ENCODE data around the gene EXOC3L1.

Gene EXOC3L1

GRCh38 chr16:67167588-67167987, 22.3 kb downstream of the EXOC3L1 start:
- no peak for TF ChIP-seq CTCF (conservative IDR thresholded peaks at IDR 0.05; ENCODE audit: low read depth, low read length)
- DNase-seq (ENCODE audit: low read depth), result no peak
- H3K4me3 ChIP-seq (ENCODE audit: low read length), result no peak overlapping the region

GRCh38 chr16:67166598-67167168, 23.3 kb downstream of the EXOC3L1 start:
- no peak for DNase-seq (ENCODE audit: low read depth)
- no peak for TF ChIP-seq CTCF (conservative IDR thresholded peaks at IDR 0.05; ENCODE audit: low read depth, low read length)

GRCh38 chr16:67166110-67166547, 23.8 kb downstream of the EXOC3L1 start:
- H3K4me3 ChIP-seq (ENCODE audit: low read length), result no peak overlapping the region
- no peak for TF ChIP-seq CTCF (conservative IDR thresholded peaks at IDR 0.05; ENCODE audit: low read depth, low read length)
- no peak for DNase-seq (ENCODE audit: low read depth)

More at GRCh38 chr16:67166598-67167168, 23.3 kb downstream of the EXOC3L1 start:
- no peak overlapping the region for H3K4me3 ChIP-seq (ENCODE audit: low read length)

GRCh38 chr16:67165121-67166078, 24.5 kb downstream of the EXOC3L1 start:
- no peak for TF ChIP-seq CTCF (conservative IDR thresholded peaks at IDR 0.05; ENCODE audit: low read depth, low read length)
- no peak for DNase-seq (ENCODE audit: low read depth)
- H3K4me3 ChIP-seq (ENCODE audit: low read length), result no peak overlapping the region

GRCh38 chr16:67164599-67165061, 25.3 kb downstream of the EXOC3L1 start, which contains the start of gene HSF4:
TSS of gene HSF4 (plus strand) at chr16:67164745. CDS start at chr16:67164812, 67 bp downstream.
- H3K4me3 ChIP-seq (ENCODE audit: low read length), result peak within 1 kb of the TSS; percentile 20
- TF ChIP-seq CTCF (conservative IDR thresholded peaks at IDR 0.05; ENCODE audit: low read depth, low read length), result no peak
- DNase-seq (ENCODE audit: low read depth), result no peak

- no peak for DNase-seq (ENCODE audit: low read depth)
- TF ChIP-seq CTCF (conservative IDR thresholded peaks at IDR 0.05; ENCODE audit: low read depth, low read length), result no peak
- H3K4me3 ChIP-seq (ENCODE audit: low read length), result peak overlapping the region; percentile 20
Observed at GRCh38 chr16:67163999-67164558, 25.9 kb downstream of the EXOC3L1 start.
